GM21737 (cell line): Measurements from ENCODE around the gene PER1.

ENCODE experiments used
- ATAC-seq: cut with Tn5 transposase; IDR thresholded peaks from one replicate; pipeline ENCODE4 v1.9.1; 2021; ENCODE audit warnings: mild to moderate bottlenecking, moderate library complexity; ENCODE audit not compliant: unreplicated experiment

Gene PER1

GRCh38 chr17:8153525-8153956 is 1.3 kb upstream of the PER1 start:
- ATAC-seq = no peak

DNA sequence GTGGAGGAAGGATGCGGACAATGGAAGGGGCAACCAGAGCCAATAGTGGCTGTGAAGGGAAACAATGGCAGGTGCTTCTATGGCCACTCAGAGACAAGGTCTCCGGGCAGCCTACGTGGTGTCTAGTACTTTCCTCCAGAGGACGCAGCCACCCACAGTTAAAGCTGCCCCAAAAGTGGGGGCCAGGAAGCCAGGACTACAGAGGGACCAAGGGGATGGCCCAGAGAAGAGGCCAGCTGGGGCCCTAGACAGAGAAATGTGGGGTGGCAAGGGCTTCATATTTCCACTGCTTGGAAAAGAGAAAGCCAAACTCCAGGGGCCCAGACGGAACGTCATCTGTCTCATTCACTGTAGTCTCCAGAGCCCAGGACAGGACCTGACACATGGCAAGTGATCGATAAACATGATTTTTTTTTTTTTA is 837 bp upstream of the PER1 start:
- ATAC-seq = no peak

GRCh38 chr17:8151641-8152111 is 528 bp downstream of the PER1 start:
- no peak for ATAC-seq

GRCh38 chr17:8151120-8151640 is 1.0 kb downstream of the PER1 start:
- peak; percentile 35 for ATAC-seq

DNA sequence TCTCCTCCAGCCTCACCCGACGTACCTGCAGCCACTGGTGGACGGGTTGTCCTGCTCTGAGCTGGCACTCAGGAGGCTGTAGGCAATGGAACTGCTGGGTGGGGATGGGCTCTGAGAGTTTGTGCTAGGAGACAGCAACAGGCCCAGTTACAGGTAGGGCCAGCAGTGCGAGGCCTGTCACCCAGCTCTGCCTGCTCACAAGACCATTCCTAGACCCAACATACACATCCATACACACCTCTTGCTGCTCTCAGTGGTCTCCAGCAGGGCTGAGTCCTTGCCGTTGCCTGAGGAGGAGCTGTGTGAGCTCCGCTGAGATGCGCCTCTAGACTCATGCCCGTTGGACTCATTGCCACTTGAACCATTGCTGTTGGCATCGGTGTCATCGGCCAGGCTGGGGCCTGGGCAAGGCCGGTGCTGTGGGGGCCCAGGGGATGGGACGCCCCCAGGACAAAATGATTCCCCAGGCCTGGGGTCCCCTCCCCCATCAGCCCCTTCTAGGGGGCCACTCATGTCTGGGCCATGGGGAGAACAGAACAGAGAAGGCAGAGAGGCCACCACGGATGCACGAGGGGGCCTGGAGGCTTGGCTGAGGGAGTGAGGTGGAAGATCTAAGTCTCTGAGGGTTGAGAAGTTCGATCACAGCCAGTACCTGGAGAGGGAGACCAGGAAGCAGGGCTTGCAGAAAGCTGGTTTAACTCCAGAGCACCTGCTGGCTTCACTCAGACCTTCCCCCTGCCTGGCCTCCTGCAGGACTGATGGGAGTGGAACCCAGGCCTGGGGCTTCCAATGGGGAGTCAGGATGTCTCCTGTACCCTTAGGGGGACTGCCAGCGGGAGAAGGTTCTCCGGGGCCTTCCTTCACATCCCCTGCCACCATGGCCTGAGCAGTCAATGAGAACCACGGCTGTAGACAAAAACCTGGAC is 1.7 kb downstream of the PER1 start:
- no peak for ATAC-seq

- no peak for ATAC-seq
Measured at GRCh38 chr17:8149419-8150193, 2.6 kb downstream of the PER1 start.

GRCh38 chr17:8148560-8148959 is 3.6 kb downstream of the PER1 start:
- no peak for ATAC-seq

- no peak for ATAC-seq
Measured at GRCh38 chr17:8147805-8148404, 4.3 kb downstream of the PER1 start.

DNA sequence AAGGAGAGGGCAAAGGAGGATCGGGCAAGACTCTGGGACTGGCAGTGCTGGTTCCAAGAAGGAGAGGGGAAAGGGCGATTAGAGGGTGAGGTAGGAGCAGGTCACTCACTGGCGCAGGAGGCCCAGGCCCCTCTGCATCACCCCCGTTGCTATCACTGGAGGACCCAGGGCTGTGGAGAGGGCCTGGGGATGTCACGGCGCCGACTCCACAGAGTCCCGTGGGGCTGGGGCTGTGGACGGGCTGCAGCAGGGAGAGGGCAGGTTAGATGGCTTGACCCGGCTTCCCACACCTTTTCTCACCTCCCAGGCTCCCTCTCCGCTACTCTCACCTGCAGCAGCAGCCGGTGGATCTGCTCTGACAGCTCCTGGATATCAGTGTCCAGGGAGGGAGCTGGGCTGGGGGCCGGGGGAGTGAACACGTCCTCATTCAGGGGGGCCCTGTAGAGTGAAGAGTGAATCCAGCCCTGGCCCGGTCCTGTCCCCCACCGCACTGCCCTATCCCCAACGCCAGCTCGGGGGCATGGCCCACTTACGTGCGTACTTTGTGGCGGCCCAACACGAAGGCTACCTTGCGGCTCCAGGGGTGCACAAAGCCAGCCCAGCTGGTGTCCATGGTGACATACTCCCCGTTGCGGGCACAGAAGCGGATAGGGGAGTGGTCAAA is 4.9 kb downstream of the PER1 start:
- ATAC-seq = no peak

DNA sequence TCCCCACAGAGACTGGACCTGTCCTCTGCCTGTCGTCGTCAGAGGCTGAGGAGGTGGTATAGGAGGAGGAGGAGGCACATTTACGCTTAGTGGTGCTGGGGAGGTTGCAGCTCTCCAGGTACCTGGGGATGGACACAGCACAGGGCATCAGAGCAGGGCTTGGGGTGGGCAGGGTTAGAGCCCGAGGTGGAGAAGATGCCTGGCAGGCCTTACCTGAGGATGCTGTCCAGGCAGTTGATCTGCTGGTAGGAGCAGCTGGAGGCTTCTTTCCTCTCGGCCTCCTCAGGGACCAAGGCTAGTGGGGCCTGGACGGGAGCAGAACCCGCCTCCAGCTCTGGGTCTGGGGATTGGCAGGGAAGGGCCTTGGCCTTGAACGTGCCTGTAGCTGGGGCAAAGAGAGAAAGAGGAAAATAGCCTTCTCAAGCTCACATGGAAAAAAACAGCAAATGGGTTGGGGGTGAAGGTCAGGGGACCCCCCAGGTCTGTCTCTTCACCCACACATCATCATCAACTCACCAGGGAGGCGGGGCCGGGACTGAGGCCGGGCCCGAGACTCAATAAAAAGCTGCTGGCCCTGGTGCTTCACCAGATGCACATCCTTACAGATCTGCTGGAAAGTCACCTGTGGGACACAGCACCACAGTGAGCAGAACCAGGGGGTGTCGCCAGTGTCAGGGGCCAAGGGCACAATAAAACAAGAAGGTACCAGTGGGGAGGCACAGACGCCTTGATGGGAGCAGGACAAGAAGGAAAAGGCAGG is 5.6 kb downstream of the PER1 start:
- ATAC-seq = no peak

DNA sequence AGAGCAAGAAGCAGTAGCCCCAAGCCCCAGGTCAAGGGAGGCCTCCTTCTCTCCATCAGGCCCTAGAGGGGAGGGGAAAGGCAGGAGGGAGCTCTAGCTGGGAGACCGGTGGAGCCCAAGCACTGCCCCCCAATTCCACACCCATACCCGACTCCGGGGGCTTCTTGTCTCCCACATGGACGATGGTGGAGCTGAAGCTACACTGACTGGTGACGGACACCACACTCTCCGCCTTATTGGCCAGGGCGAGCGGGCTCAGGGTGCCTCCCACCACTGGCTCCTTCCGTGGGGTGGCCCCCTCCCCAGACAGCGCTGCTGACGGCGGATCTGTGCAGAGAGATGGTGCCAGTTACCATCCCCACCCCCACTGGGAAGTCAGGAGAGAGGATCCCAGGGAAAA is 6.4 kb downstream of the PER1 start:
- no peak for ATAC-seq

DNA sequence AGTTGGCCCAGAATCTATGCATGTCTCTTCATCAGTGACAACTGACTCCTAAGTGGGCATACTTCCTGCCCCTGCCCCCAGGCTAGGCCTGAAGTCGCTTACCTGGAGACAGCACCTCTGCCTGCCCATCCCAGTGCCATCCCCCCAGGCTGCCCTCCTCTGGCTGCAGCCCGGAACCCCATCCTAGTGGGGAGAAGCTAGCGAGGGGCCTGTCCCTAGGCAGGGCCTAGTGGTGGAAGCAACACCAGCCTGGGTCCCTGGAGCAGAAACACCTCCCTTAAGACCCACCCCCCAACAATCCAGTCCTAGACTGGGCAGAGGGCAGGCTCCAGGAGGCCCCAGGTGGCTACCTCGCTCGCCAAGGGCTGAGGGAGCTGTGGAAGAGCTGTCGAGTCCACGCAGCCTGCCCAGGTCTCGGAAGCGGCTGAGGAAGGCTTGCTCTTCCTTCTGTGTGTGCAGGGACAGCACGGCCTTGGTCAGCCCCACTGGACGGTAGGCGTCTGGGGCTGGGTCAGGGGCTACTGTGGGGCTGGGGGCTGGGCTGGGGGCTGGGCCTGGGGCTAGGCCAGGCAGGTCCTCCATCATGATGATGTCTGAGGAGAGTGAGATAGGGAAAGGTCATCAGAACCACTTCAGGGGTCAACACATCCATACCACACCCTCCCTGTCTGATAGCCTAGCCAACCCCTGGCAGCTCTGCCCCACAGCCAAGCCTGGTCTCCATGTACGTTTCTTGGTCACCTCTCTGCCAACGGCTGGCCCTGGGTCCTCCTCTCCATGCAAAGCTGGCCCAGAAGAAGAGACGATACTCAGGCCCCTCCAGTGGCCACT is 7.6 kb downstream of the PER1 start:
- no peak for ATAC-seq

- no peak for ATAC-seq
Measured at GRCh38 chr17:8143581-8144400, 8.4 kb downstream of the PER1 start.

DNA sequence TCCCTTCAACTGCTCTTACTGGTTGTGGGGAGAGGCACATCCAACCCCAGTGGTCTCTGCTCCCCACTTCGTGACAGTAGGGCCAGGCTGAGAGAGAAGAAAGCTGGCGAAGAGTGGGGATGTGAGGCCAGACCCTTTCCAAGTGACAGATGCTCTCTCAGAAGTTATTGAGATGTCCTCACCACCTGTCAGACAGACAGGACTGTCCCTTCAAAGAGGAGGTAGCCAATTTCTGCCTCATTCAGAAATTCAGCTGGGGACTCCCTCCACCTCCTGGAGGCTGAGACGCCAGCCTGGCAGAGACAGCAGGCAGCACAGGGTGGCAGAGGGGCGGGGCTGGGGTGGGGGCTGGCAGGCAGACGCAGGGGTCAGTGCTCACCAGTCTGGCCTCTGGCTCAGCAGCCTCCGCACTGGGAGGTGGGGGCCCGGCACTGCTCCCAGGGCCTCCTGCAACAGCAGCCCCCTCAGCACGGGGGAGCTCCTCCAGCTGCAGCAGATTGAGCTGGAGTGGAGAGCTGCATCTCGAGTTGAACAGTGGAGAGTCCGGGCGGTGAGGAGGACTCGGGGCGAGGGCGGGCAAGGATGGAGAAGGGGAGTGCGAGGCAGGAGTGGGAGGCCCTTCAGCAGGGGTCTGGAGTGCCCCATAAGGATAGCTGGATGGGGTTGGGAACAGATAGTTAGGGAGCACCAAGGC is 9.2 kb downstream of the PER1 start:
- no peak for ATAC-seq

DNA sequence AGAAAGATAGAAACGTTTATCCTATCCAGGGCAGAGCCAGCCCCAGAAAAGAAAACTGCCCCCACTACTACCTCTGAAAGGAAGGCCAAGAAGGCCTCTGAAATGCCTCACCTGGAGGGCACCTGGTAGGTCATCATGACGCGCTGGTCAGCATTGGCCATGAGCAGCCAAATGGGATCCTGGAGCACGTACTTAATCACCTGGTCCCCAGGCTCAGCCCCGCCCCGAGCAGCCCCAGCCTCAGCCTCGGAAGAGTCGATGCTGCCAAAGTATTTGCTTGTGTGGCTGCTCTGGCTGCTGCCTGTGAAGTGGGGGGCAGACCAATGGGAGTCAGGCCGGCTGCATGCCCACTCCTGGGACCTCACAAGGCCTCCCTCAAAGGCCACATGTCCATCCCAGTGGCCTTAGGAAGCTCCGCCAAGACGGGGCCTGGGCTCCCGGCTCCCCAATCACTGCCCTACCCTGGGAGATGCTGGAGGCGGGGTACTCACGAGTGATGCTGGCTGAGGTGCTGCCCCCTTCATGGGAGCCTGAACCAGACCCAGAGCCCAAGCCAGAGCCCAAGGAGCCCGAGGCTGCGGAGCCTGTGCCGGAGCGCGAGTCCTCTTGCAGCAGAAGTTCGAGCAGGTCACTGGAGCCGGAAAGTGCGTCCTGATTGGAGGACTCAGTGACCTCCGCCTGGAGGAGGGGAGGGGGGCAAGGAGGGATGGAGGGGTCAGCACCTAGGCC is 9.9 kb downstream of the PER1 start:
- ATAC-seq = no peak

GRCh38 chr17:8141741-8142140 is 10.5 kb downstream of the PER1 start:
- ATAC-seq = no peak

DNA sequence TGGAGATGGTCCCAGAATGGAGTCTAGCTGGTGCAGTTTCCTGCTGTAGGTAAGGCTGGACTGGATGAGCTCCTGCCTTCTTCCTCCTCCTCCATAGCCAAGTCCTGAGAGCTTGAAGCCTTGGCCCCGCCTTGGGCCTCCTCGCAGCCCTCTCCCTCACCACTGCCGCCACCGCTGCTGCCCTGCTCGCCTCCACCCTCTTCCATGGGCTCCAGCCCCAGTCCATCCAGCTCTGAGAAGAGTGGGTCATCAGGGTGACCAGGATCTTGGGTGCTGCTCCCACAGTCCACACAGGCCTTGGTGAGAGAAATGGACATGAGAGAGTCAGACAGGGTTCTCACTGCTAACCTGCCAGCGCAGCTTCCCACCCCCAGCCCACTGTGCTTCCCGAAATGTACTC is 11.2 kb downstream of the PER1 start:
- no peak for ATAC-seq
